ENCODE data around the gene IQSEC1.

Gene IQSEC1

DNA sequence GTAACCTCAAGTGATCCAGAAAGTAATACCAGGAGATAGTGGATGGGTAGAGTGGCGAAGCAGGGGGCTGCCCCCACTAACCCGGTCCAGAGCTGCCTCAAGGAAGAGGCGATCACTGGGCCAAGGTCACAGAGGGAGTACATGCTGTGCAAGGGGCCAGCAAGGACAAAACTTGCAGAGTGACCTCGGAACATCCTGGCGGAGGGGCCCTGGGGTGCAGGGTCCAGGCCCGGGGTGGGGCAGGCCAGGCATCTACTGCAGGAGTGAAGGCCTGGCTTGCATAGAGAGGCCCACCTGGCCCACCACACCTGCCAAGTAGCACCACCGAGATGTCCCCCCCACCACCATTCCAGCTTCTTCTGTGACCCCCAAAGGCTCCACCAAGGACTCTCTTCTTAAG, 17.6 kb downstream of the IQSEC1 start:
- peaks cover 12% of the 10 kb centered on the region for H3K36me3 Mint-ChIP-seq
- peaks cover 21% of the 10 kb centered on the region for H3K4me1 Mint-ChIP-seq
- H3K9me3 Mint-ChIP-seq, result no peaks in the 10 kb centered on the region
- no peak for DNase-seq (ENCODE audit: low spot score in 2 of 2)
- no peak overlapping the region for H3K4me3 Mint-ChIP-seq
- no peak for ATAC-seq
- no peak overlapping the region for H3K27ac Mint-ChIP-seq

DNA sequence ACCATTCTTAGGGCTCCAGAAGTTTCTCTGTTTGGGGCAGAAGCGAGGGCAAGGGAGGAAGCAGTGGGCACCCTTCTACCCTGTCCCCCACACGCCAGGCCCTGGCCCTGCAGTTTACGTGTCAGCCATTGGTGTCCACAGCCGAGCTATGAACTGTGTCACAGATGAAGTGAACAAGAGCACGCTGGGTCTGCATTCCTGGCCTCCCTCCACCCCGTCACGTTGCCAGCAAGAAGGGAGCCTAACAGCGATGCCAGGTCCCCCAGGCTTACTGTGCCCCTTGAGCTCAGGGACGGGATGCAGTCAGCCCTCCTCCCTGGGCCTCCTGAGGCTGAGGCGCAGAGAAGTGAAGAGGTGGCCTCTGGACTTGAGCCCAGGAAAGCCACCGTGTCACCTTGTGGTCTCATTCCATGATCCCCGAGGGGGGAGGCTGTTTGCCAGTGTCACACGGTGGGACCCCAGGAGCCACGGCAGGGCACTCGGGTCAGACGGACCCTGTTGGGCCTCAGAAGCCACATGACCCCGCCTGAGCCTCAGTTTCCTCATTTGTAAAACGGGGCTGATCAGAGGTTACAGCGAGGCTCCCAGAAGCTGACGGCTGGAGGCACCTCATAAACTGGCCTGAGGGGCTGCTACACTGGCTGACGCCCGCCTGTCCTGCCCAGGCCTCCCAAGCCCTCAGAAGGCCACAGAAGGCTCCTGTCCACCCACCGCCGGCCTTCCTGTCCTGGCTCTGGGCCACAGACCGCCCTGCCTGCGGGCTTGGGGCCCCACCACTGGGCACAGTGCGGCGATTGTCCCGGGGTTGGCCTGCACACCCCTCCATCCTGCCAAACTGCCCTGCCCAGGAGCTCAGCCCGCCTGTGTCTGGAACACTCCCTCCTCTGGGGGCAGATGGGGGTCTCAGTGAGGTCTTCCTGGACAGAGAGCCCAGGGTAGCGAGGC, 18.6 kb downstream of the IQSEC1 start:
- H3K36me3 Mint-ChIP-seq, result peaks cover 4% of the 10 kb centered on the region
- no peak overlapping the region for H3K4me3 Mint-ChIP-seq
- peaks cover 13% of the 10 kb centered on the region for H3K4me1 Mint-ChIP-seq
- DNase-seq (ENCODE audit: low spot score in 2 of 2) (no peak), ATAC-seq (no peak)
- H3K9me3 Mint-ChIP-seq, result no peaks in the 10 kb centered on the region
- H3K27ac Mint-ChIP-seq, result no peak overlapping the region

DNA sequence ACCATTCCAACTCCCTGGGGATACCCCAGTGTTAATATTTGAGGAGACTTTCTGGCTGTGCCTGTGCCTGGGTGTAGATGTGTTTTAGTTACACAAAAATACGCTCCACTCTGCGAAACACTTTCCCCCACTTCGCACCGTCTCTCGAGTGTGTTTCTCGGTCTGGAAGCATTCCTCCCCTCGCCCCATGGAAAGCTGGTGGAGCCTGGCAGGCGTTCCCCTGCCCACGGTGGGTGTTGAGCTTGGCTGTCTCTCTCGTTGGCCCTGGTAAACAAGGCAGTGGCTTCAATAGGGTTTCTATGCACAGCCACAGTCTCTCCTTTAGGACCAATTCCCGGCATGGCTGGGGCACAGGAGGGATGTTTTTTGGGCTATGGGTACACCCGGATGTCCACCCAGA, 19.3 kb downstream of the IQSEC1 start:
- no peak for ATAC-seq
- no peak for DNase-seq (ENCODE audit: low spot score in 2 of 2)

GRCh38 chr3:13053420-13053819, 19.8 kb downstream of the IQSEC1 start:
- DNase-seq (ENCODE audit: low spot score in 2 of 2) (no peak), ATAC-seq (no peak)
- Mint-ChIP-seq H3K9me3 (no peaks in the 10 kb centered on the region), H3K4me1 (peaks cover 17% of the 10 kb centered on the region), H3K4me3 (no peak overlapping the region), H3K36me3 (no peaks in the 10 kb centered on the region), H3K27ac (no peak overlapping the region)

More for the DNA sequence above, 19.3 kb downstream of the IQSEC1 start:
- Mint-ChIP-seq H3K4me1 (peaks cover 12% of the 10 kb centered on the region), H3K4me3 (no peak overlapping the region), H3K9me3 (no peaks in the 10 kb centered on the region), H3K27ac (no peak overlapping the region), H3K36me3 (no peaks in the 10 kb centered on the region)

DNA sequence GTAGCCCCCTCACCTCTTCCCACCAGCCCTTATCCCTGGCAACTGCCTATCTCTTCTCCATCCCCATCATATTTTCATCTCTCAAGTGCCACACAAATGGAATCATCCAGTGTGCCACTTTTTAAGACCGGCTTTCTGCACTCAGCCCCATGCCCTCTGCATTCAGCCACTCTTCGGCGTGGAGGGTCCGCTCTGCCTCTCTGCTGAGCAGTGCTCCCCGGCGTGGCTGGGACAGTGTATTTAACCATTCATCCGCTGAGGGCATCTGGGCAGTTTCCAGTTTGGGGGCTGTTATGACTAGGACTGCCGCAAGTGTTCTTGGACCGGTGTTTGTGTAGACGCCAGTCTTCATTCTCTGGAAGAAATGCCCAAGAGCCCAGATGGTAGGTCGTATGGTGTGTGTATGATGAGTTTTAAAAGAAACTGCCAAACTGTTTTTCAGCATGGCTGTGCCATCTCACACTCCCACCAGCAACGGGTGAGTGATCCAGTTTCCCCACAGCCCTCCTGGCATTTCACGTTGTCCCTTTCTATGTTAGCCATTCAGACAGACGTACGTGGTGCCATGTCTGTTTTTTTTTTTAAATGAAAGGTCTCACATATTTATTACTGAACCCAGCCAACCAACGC, 20.9 kb downstream of the IQSEC1 start:
- Mint-ChIP-seq H3K36me3 (no peaks in the 10 kb centered on the region), H3K27ac (no peak overlapping the region), H3K9me3 (no peaks in the 10 kb centered on the region), H3K4me1 (peaks cover 23% of the 10 kb centered on the region), H3K4me3 (no peak overlapping the region)
- no peak for ATAC-seq
- no peak for DNase-seq (ENCODE audit: low spot score in 2 of 2)

DNA sequence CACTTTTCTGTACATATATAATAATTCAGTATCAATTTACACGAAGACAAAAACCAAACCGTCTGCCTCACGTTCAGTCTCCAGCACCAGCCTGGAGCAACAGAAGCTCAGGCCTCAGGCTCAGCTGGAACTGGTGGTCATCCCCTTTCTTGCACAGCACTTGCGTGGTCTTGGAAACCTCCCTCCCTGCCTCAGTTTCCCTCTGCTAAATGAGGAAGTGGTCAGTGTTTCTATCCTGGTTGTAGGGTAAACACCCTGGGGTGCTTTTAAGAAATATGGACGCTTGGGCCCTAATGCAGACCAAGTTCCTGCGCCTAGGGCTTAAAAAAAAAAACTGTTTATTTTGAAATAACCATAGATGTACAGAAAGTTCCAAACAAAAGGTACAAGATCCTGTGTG, 21.6 kb downstream of the IQSEC1 start:
- no peaks in the 10 kb centered on the region for H3K9me3 Mint-ChIP-seq
- no peak overlapping the region for H3K27ac Mint-ChIP-seq
- peaks cover 29% of the 10 kb centered on the region for H3K4me1 Mint-ChIP-seq

DNA sequence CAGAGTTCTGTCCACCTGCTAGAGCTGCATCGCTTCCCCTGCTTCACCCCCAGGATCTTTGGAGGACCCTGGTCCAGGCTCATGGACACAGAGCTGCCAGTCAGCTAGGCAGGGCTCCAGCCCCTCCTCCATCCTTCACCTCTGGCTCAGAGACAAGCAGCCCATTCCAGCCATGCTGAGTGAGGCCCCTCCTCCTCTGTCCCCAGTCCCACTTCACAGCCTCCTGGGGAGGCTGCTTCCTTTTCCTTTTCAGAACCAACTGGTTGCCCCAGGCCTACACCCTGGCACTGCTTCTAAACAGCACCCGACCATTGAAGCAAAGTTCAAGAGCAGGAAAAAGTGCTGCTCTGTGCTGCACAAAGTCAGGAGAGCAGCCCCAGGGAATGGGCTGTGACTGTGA, 22.2 kb downstream of the IQSEC1 start:
- Mint-ChIP-seq H3K9me3 (no peaks in the 10 kb centered on the region), H3K27ac (no peak overlapping the region), H3K4me3 (no peak overlapping the region), H3K4me1 (peaks cover 34% of the 10 kb centered on the region), H3K36me3 (no peaks in the 10 kb centered on the region)
- DNase-seq (ENCODE audit: low spot score in 2 of 2) (no peak), ATAC-seq (no peak)

More for the DNA sequence above, 21.6 kb downstream of the IQSEC1 start:
- H3K36me3 Mint-ChIP-seq, result no peaks in the 10 kb centered on the region
- no peak overlapping the region for H3K4me3 Mint-ChIP-seq
- DNase-seq (ENCODE audit: low spot score in 2 of 2), result no peak
- ATAC-seq, result no peak

GRCh38 chr3:13050446-13050845, 22.8 kb downstream of the IQSEC1 start:
- no peak overlapping the region for H3K27ac Mint-ChIP-seq
- ATAC-seq (no peak), DNase-seq (ENCODE audit: low spot score in 2 of 2) (no peak)
- H3K4me1 Mint-ChIP-seq, result peaks cover 39% of the 10 kb centered on the region
- H3K36me3 Mint-ChIP-seq, result no peaks in the 10 kb centered on the region
- no peaks in the 10 kb centered on the region for H3K9me3 Mint-ChIP-seq
- H3K4me3 Mint-ChIP-seq, result no peak overlapping the region

DNA sequence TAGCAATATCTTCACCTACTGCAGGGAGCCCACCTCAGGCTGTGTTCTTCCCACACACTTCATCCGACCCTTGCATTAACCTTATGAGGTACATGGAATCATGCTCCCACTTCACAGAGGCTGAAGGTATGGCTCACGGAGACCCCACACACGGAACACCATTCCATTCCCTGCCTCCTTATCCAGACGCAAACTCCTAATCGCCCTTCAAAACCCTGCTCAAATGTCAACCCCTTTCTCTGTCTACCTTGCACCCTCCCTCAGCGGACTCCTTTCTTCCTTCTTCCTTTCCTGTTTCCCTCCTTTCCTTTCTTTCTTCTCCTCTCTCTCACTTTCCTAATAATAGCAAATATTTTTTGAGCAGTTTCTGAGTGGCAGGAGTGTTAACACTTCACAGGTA, 23.8 kb downstream of the IQSEC1 start:
- Mint-ChIP-seq H3K9me3 (no peaks in the 10 kb centered on the region), H3K4me3 (no peak overlapping the region), H3K4me1 (peaks cover 39% of the 10 kb centered on the region), H3K27ac (no peak overlapping the region), H3K36me3 (no peaks in the 10 kb centered on the region)
- no peak for DNase-seq (ENCODE audit: low spot score in 2 of 2)
- no peak for ATAC-seq

DNA sequence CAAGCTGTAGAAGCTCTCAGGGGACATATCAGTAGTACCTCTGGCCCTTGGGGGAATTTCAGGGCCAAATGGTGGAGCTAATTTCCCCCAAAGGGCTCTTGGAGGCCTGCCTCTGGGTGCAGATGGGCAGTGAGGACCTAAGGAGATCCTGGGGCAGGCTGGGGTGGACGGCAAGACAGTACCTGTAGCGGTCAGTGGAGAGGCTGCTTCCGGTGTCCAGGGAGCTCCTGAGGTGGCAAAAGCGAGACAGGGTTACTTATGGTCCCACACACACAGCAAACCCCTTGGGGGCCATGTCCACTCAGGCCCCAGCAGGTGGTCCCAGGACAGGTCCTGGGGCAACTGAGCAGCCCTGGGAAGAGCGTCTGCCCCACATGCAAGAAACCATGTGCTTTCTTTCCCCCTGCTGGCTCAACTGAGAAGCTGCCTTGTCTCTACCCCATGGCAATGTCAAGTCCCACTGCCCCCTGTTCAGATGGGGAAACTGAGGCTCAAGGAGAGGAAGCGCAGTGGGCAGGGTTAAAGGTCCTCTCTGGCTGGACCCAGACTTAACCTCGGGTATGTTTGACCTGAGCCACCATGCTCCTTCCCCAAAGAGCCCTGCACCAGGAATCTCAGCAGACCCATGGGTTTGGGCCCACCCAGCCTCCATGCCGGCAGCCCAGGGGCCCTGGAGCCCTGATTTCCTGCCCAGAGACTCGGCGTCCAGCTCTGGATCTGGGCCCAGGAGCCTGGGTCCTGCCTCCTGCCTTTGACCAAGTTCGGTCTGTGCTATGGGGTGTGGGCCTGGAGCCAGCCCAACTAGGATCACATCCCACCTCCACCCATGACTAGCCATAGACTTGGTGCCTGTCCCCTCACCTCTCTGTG, 25.7 kb downstream of the IQSEC1 start:
- no peak for DNase-seq (ENCODE audit: low spot score in 2 of 2)
- H3K9me3 Mint-ChIP-seq, result no peaks in the 10 kb centered on the region
- H3K4me1 Mint-ChIP-seq, result peaks cover 39% of the 10 kb centered on the region
- H3K4me3 Mint-ChIP-seq, result no peak overlapping the region
- H3K36me3 Mint-ChIP-seq, result no peaks in the 10 kb centered on the region
- no peak for ATAC-seq
- no peak overlapping the region for H3K27ac Mint-ChIP-seq

- H3K4me1 Mint-ChIP-seq, result peaks cover 39% of the 10 kb centered on the region
- no peaks in the 10 kb centered on the region for H3K36me3 Mint-ChIP-seq
- H3K27ac Mint-ChIP-seq, result peak overlapping the region; percentile 65
Observed at GRCh38 chr3:13046569-13047274, 26.5 kb downstream of the IQSEC1 start.

DNA sequence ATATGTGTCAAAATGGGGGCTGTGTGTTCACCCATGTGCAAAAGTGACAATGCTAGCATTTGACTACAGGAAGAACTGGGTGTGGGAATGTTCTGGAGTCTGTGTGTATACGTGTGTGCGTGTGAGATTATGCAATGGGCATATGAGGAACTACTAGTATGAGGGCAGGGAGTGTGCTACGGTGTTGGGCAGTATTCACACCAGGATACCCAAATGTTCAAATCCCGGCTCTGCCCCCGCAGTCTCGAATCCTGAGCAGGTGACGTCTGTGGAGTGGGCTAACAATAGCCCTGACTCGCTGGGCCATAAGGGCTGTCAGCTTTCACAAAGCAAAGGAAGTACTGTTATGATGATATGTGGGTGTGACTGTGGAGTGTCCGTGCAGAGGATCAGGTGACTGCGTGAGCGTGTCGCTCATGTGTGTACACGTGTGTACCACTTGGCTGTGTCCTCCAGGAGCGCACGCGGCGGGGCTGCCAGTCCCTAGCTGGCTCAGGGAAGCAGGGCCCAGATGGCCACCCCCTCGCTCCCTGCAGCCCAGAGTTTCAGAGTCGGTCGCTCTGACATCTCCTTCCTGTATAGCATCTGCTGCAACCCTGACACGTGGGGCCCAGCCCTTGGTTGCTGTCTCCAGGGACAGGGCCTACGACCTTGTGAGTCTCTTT, 27.2 kb downstream of the IQSEC1 start:
- Mint-ChIP-seq H3K27ac (peak overlapping the region; percentile 65), H3K36me3 (no peaks in the 10 kb centered on the region)
- ATAC-seq, result peak; percentile 68

More at GRCh38 chr3:13046569-13047274, 26.5 kb downstream of the IQSEC1 start:
- no peak for DNase-seq (ENCODE audit: low spot score in 2 of 2)
- ATAC-seq, result no peak
- H3K4me3 Mint-ChIP-seq, result peak overlapping the region; percentile 4
- no peaks in the 10 kb centered on the region for H3K9me3 Mint-ChIP-seq

DNA sequence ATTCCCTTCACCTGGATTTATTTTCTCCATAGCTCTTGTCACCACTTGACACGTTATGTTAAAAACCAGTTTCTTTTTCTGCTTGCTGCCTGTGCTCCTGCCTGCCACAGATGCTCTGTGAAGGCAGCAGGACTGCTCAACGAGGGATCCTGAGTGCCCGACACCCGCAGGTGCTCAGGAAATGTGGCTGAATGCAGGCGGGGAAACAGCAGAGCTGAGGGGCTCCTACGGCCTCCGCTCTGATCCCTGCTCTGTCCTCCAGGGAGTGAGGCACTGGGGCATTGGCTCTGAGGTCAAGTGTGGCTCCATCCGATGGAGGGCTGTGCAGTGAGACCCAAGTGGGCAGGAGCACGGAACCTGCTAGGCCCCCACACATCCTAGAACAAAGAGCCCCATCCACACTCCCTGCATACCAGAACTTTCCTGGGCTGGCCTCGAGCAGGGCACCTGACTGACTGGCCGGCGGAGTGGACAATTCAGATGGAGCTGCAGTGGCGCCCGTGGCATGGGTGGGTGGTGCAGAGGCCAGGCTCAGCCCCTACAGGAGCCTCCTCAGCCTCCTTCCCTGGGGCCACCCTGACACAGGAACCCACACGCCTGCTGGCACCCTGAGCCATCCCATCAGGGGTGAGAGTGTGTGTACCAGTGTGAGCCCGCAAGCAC, 27.9 kb downstream of the IQSEC1 start:
- H3K4me1 Mint-ChIP-seq, result peaks cover 45% of the 10 kb centered on the region
- H3K4me3 Mint-ChIP-seq, result no peak overlapping the region
- H3K27ac Mint-ChIP-seq, result peak overlapping the region; percentile 56
- no peak for DNase-seq (ENCODE audit: low spot score in 2 of 2)
- peaks cover 1% of the 10 kb centered on the region for H3K36me3 Mint-ChIP-seq
- ATAC-seq, result no peak
- no peaks in the 10 kb centered on the region for H3K9me3 Mint-ChIP-seq

More for the DNA sequence above, 27.2 kb downstream of the IQSEC1 start:
- DNase-seq (ENCODE audit: low spot score in 2 of 2), result no peak
- Mint-ChIP-seq H3K4me3 (peak overlapping the region; percentile 4), H3K4me1 (peaks cover 39% of the 10 kb centered on the region), H3K9me3 (no peaks in the 10 kb centered on the region)
